NB4 (cell line): ENCODE results near the gene WNT7B.

ENCODE experiments used
- POLR2A ChIP-seq: IDR thresholded peaks from 2 replicates; pipeline ENCODE4 v1.6.1; 2011; ENCODE audit warnings: mild to moderate bottlenecking; ENCODE audit not compliant: insufficient read length; ENCODE audit errors: extremely low read depth
- TF ChIP-seq, protein P1 (sequence below): IDR thresholded peaks from one replicate; pipeline ENCODE4 v1.5.1; 2012; ENCODE audit warnings: low read depth, low read length

- TF ChIP-seq, protein P1, sequence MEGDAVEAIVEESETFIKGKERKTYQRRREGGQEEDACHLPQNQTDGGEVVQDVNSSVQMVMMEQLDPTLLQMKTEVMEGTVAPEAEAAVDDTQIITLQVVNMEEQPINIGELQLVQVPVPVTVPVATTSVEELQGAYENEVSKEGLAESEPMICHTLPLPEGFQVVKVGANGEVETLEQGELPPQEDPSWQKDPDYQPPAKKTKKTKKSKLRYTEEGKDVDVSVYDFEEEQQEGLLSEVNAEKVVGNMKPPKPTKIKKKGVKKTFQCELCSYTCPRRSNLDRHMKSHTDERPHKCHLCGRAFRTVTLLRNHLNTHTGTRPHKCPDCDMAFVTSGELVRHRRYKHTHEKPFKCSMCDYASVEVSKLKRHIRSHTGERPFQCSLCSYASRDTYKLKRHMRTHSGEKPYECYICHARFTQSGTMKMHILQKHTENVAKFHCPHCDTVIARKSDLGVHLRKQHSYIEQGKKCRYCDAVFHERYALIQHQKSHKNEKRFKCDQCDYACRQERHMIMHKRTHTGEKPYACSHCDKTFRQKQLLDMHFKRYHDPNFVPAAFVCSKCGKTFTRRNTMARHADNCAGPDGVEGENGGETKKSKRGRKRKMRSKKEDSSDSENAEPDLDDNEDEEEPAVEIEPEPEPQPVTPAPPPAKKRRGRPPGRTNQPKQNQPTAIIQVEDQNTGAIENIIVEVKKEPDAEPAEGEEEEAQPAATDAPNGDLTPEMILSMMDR: no peak
- no peak for TF ChIP-seq POLR2A
These were observed 42.4 kb upstream of the WNT7B start for GRCh38 chr22:46019351-46019750.
